GM20000 (cell line): ENCODE measurements around the gene MZT2A.
"Not testable (repeated sequence)": the region's sequence is repeated elsewhere in the genome, so short reads cannot be mapped to it uniquely, and the experiment has no call there.

Experiments used
- DNase-seq: peaks from one replicate; pipeline ENCODE4 v3.0.0; 2012; ENCODE audit warnings: low spot score
- CTCF ChIP-seq: IDR thresholded peaks from 2 replicates; pipeline ENCODE4 v1.5.1; 2012; ENCODE audit warnings: mild to moderate bottlenecking, control low read depth; ENCODE audit errors: extremely low read depth, missing control alignments

Gene MZT2A

GRCh38 chr2:131451265-131451949 lies 40.8 kb downstream of the MZT2A start:
- not testable (repeated sequence) for DNase-seq

- DNase-seq = not testable (repeated sequence)
Observed at GRCh38 chr2:131447981-131448380, 44.2 kb downstream of the MZT2A start.

- DNase-seq = no peak
- TF ChIP-seq CTCF = no peak
Observed at GRCh38 chr2:131445896-131446295, 46.3 kb downstream of the MZT2A start.

GRCh38 chr2:131445515-131445797 lies 46.7 kb downstream of the MZT2A start:
- not testable (repeated sequence) for DNase-seq

- not testable (repeated sequence) for DNase-seq
Observed at GRCh38 chr2:131444736-131445514, 47.3 kb downstream of the MZT2A start.

- DNase-seq = peak; percentile 21
Observed at GRCh38 chr2:131440742-131441468, 51.3 kb downstream of the MZT2A start.
